Stimulated activated CD8-positive, alpha-beta memory T cell treated with anti-CD3 and anti-CD28 coated beads, Interleukin-7, amount 100 ng/mL, for 4 hours (primary cell): ENCODE measurements around the gene IL6R.
A peak's percentile ranks its signal among the peaks of the same experiment; 100 is the strongest.

Source experiments
- DNase-seq, 2 donors: peaks; one replicate each; pipeline ENCODE4 v3.0.0-alpha.2; 2020; ENCODE audit warnings: low read depth in 2 of 2

IL6R gene

GRCh38 chr1:154448331-154448811, 43.2 kb downstream of the IL6R start:
- no peak for DNase-seq

DNA sequence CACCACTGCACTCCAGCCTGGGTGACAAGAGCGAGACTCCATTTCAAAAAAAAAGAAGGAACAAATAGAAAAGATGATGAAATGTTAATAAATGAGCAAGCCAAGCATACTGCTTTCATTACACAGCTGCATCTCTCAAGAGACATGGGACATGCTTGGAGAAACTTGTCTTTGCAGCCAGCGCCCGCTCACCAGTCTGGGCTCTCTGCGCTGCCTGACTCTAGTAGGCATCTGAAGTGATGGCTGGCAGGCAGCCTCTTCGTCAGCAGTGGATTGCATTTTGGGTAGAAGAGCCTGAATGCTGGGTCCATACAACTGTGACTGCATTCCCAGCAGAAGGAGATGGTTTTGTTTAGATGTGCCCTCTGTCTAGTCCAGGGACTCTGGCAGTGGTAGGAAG, 48.0 kb downstream of the IL6R start:
- DNase-seq: no peak

- DNase-seq: no peak
Observed at GRCh38 chr1:154453574-154454352, 48.6 kb downstream of the IL6R start.

DNA sequence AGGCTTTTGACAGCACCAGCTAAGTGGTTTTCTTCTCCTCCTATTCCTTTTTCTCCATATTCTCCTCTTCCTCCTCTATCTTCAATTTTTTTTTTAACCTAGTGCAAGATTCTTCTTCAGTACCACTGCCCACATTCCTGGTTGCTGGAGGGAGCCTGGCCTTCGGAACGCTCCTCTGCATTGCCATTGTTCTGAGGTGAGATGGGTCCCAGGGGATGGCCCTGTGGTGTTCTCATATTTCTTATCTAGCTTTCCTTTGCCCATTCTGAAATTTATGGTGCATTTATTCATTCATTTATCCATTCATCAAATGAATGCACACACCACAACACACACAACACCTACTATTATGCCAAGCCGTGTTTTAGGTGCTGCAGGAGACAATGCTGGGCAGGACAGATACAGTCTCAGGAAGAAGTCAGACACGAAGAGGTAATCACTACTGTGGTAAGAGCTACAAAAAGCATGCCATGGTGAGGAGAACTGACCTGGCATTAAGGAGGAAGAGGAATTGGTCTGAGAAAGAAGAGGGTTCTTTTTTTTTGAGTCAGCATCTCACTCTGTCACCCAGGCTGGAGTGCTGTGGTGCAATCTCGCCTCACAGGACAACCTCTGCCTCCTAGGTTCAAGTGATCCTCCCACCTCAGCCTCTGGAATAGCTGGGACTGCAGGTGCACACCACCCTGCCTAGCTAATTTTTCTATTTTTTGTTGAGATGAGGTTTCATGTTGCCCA, 49.4 kb downstream of the IL6R start:
- DNase-seq: no peak

DNA sequence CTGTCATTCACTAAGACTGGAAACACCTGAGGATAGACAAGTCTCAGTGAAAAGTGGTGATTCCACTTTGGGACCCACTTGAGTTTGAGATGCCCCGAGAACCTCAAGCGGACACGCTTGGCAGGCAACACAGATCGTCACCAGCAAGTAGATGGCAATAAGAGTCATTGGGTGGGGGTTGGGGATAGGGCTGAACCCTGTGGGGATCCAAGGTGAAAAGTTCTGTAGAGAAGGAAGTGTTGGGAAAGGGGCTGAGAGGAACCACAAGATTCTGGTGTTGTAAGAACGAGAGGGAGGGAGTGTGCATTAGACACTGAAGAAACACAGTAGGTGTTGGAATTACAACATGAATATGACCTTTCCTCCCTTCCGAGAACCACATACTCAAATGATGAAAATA, 51.5 kb downstream of the IL6R start:
- no peak for DNase-seq

DNA sequence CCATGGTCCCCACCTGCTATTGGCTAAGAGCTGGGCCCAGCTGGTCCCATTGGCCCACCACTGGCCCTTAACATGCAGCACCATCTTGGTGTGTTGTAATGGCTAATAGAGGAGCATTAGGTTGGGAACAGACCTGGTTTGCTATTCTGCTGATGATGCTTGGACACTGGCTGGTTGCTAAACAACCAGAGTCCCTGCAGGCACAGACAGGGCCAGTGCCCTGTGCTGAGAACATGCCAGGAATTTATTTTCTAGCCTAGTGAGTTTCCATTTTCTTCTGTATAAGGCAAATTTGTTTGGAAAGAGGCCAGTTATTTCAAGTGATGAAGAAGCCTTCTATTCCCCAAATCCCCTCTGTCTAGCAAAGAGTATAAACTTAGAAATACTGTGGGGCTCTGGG, 53.9 kb downstream of the IL6R start:
- no peak for DNase-seq

GRCh38 chr1:154460695-154461260, 55.6 kb downstream of the IL6R start:
- no peak for DNase-seq

- peak; percentile 20 to 38 for DNase-seq
Observed at GRCh38 chr1:154463512-154463990, 58.4 kb downstream of the IL6R start.

DNA sequence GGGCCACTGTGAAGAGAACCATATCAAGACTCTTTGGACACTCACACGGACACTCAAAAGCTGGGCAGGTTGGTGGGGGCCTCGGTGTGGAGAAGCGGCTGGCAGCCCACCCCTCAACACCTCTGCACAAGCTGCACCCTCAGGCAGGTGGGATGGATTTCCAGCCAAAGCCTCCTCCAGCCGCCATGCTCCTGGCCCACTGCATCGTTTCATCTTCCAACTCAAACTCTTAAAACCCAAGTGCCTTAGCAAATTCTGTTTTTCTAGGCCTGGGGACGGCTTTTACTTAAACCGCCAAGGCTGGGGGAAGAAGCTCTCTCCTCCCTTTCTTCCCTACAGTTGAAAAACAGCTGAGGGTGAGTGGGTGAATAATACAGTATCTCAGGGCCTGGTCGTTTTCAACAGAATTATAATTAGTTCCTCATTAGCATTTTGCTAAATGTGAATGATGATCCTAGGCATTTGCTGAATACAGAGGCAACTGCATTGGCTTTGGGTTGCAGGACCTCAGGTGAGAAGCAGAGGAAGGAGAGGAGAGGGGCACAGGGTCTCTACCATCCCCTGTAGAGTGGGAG, 60.6 kb downstream of the IL6R start:
- DNase-seq: no peak

DNA sequence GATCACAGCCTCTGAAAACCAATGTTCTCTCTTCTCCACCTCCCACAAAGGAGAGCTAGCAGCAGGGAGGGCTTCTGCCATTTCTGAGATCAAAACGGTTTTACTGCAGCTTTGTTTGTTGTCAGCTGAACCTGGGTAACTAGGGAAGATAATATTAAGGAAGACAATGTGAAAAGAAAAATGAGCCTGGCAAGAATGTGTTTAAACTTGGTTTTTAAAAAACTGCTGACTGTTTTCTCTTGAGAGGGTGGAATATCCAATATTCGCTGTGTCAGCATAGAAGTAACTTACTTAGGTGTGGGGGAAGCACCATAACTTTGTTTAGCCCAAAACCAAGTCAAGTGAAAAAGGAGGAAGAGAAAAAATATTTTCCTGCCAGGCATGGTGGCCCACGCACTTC, 61.1 kb downstream of the IL6R start:
- no peak for DNase-seq

DNA sequence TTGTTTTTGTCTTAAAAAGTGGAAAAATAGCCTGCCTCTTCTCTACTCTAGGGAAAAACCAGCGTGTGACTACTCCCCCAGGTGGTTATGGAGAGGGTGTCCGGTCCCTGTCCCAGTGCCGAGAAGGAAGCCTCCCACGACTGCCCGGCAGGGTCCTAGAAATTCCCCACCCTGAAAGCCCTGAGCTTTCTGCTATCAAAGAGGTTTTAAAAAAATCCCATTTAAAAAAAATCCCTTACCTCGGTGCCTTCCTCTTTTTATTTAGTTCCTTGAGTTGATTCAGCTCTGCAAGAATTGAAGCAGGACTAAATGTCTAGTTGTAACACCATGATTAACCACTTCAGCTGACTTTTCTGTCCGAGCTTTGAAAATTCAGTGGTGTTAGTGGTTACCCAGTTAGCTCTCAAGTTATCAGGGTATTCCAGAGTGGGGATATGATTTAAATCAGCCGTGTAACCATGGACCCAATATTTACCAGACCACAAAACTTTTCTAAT, 61.8 kb downstream of the IL6R start:
- DNase-seq: no peak

DNA sequence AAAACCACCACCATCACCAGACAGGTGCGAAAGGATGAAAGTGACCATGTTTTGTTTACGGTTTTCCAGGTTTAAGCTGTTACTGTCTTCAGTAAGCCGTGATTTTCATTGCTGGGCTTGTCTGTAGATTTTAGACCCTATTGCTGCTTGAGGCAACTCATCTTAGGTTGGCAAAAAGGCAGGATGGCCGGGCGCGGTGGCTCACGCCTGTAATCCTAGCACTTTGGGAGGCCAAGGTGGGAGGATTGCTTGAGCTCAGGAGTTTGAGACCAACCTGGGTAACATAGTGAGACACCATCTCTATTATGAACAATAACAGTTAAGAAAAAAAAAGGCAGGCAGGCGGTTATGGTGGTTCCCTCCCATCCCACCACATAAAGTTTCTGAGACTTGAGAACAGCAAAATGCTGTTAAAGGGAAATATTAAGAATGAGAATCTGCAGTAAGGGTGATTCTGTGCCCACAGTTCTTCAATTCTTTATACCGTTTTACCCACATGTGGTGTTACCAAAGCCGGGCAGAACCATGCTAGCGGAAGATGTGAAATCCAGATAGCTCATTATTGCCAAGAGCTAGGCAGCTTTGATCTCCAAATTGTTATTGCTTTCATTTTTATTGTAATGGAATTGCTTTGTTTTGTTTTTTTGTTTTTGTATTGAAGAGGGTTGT, 62.4 kb downstream of the IL6R start:
- DNase-seq: no peak

DNA sequence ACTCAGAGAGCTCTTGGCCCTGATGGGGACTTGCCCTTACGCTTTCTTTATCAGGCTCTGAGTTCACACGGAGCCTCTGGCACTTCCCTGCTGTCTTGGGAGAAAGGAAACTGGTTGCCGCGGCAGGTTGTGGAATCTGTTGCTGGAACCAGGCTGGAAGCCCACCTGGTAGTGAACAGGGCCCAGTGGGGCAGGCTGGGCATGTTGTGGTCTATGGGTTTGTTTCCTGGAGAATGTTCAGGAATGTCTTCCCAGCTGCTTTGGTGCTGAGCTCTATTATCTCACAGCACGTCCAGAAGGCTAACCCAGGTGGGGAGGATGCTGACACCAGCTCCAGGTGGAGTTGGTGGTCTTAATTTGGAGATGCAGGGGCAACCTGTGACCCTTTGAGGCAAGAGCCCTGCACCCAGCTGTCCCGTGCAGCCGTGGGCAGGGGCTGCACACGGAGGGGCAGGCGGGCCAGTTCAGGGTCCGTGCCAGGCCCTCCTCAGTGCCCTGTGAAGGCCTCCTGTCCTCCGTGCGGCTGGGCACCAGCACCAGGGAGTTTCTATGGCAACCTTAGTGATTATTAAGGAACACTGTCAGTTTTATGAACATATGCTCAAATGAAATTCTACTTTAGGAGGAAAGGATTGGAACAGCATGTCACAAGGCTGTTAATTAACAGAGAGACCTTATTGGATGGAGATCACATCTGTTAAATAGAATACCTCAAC, 63.5 kb downstream of the IL6R start:
- no peak for DNase-seq

DNA sequence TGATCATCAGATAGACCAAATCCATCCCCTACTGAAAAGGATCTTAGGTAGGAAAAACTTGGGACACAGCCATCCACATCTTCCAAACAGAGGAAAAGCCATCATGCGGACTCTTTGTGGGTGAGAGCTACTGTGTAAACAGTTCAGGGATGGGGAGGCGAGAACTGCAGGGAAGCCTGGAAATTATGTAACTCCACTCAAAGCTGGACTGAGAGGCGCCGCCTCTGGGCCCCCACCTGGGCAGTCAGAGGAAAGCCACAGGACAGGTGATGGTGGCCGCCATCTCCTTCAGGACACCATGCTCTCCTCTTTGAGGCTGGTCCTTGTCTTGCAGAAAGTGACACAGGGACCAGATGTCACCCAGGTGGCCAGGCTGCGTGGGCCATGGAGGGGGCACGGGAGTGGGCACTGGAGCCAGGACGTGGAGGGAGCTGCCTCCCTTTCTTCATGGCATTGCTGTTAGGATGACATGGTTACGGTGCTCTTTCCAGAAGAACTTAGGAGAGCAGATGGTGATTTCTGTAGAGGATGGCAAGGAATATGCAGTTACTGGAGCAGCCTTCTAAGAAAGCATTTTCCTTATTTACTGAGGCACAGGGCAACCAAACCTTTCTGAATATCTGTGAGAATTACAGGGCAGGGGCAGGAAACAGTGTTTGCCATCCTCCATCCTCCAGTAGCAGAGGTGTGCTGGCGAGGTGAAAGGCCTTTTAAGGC, 64.9 kb downstream of the IL6R start:
- DNase-seq: no peak

DNA sequence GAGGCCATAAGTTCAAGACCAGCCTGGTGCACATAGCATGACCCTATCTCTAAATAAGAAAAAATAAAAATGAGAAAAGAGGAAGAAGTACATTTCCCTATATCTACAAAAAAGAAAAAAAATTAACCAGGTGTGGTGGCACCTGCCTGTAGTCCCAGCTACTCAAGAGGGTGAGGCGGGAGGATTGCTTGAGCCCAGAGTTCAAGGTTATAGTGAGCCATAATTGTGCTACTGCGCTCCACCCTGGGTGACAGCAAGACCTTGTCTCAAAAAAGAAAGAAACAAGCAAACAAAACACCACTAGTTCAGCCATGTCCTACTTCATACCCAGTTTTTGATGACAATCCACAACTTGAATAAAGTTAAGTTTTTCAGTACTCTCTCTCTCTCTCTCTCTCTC, 66.2 kb downstream of the IL6R start:
- DNase-seq: no peak

DNA sequence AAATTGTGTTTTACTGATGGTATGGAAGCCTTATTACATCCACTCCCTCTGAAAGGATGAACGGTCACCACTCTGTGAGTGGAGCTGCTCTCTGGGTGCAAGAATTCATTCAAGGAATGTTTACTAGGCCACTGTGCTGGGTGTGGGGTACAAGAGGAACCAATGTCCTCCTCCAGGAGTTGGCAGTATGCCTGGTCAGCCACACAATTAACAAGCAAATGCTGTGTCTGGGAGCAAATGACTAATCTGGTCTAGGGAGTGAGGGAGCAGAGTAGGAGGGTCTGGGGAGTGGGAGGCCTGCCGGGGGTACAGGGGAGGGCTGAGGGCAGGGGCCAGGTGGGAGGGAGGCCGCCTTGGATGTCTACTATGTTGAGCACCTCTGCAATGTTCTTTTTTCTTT, 69.7 kb downstream of the IL6R start:
- no peak for DNase-seq

GRCh38 chr1:154476791-154477190, 71.6 kb downstream of the IL6R start:
- DNase-seq: no peak

GRCh38 chr1:154478013-154478412, 72.9 kb downstream of the IL6R start:
- no peak for DNase-seq

DNA sequence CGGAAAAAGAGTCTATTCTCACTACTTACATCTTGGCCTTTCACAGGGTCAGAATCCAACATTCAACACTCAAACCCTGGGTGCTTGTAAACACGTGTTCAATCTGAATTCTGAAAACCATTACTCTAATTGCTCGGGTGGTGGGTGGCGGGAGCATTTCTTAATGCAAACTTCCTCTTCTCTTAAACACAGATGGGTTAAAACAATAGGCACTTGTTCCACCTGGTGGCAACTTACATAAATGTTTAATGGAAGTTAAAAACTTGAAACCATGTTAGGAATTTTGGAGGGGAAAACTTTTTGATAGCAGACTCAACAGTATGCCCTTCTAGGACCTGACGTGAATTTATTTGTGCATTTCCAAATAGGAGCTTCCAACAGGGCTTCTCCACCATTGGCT, 73.5 kb downstream of the IL6R start:
- DNase-seq: no peak

- DNase-seq: peak in 1 of 2 donors; percentile 36
Observed at GRCh38 chr1:154479764-154480421, 74.8 kb downstream of the IL6R start.
